Lower lobe of right lung (tissue), 2 donors: ENCODE data around the gene FKTN. TPM values are rescaled to one million over a fixed set of nuclear protein-coding genes. Genes with fewer than 3 reads are reported as not detected.
"Not testable (repeated sequence)": the region's sequence is repeated elsewhere in the genome, so short reads cannot be mapped to it uniquely, and the experiment has no call there.

Experiments used
- ATAC-seq, 2 donors: fragments of 200-7000 bp; cut with Tn5 transposase; one replicate each; pipeline ENCODE4 v1.9.1; 2020 to 2022; ENCODE audit warnings: mild to moderate bottlenecking in 2 of 2, moderate library complexity in 2 of 2
- DNase-seq: peaks from one replicate; pipeline ENCODE4 v3.0.0-alpha.2; 2020
- H3K27ac ChIP-seq: fragments of 200-600 bp; one replicate; pipeline ENCODE4 v1.8.0; 2022
- H3K27me3 ChIP-seq: fragments of 200-600 bp; one replicate; pipeline ENCODE4 v1.8.0; 2022; ENCODE audit warnings: low read depth
- H3K36me3 ChIP-seq: fragments of 200-600 bp; one replicate; pipeline ENCODE4 v1.8.0; 2022; ENCODE audit warnings: mild to moderate bottlenecking
- H3K4me1 ChIP-seq: fragments of 200-600 bp; one replicate; pipeline ENCODE4 v1.8.0; 2022
- H3K4me3 ChIP-seq: fragments of 200-600 bp; one replicate; pipeline ENCODE4 v1.8.0; 2022; ENCODE audit warnings: mild to moderate bottlenecking
- H3K9me3 ChIP-seq: fragments of 200-600 bp; one replicate; pipeline ENCODE4 v1.8.0; 2022
- CTCF ChIP-seq: fragments of 200-600 bp; IDR thresholded peaks from one replicate; pipeline ENCODE4 v1.8.0; 2022; ENCODE audit warnings: antibody characterized with exemption, mild to moderate bottlenecking
- intact Hi-C: fragments of 100-400 bp; cut with DNase I; formaldehyde crosslinking; loops from one replicate; pipeline ENCODE4 v1.11.0; 2022
- long read RNA-seq: library from polyadenylated mRNA; unstranded; transcript quantifications from one replicate; pipeline ENCODE4 v2.0.0, GENCODE V29; 2021
- total RNA-seq: library from RNA; stranded (reverse); fragmentation: NEBNext Ultra II Directional; extraction: Animal tissue kit (Norgen Biotek cat#: 25700); gene quantifications from one replicate; pipeline ENCODE4 v1.2.1, GENCODE V29; 2021
- donor health status: DM: no; HTN: yes; CAD: no; lungs with severe emphysema.

The FKTN gene
- 14.6 TPM for total RNA-seq
- long read RNA-seq, full-length matches to known transcripts: 1 of 7 reads
- long read RNA-seq, partial matches to known transcripts: 2 of 7 reads
- long read RNA-seq, other reads (novel, unspliced or antisense): 4 of 7 reads

GRCh38 chr9:105557804-105558610, at the start of gene FKTN:
Gene FKTN, plus strand, starts transcription at chr9:105558131. Its CDS starts 16,902 bp downstream, at chr9:105575033.
- TF ChIP-seq CTCF: no peak
- DNase-seq: peak; percentile 92
- H3K36me3 ChIP-seq: no peaks in the 10 kb centered on the region
- intact Hi-C loops: no loop called here
- H3K9me3 ChIP-seq: no peaks in the 10 kb centered on the region
- ATAC-seq: peak; percentile 99 to 100
- peaks cover 7% of the 10 kb centered on the region for H3K4me1 ChIP-seq
- H3K27ac ChIP-seq: peak within 1 kb of the TSS; percentile 63
- no peaks in the 10 kb centered on the region for H3K27me3 ChIP-seq
- H3K4me3 ChIP-seq: peak within 1 kb of the TSS; percentile 97

GRCh38 chr9:105508530-105508929, 49.4 kb upstream of the FKTN start:
- Histone ChIP-seq H3K27ac (no peak overlapping the region), H3K4me1 (no peaks in the 10 kb centered on the region), H3K27me3 (no peaks in the 10 kb centered on the region), H3K36me3 (peaks cover 4% of the 10 kb centered on the region), H3K4me3 (no peak overlapping the region), H3K9me3 (no peaks in the 10 kb centered on the region)
- TF ChIP-seq CTCF: no peak
- ATAC-seq: no peak
- no peak for DNase-seq
- intact Hi-C loops: no loop called here

GRCh38 chr9:105510024-105510423, 47.9 kb upstream of the FKTN start:
- ATAC-seq: no peak
- H3K4me1 ChIP-seq: no peaks in the 10 kb centered on the region
- H3K27ac ChIP-seq: no peak overlapping the region
- H3K4me3 ChIP-seq: no peak overlapping the region
- intact Hi-C loops: no loop called here
- DNase-seq: no peak
- no peak for TF ChIP-seq CTCF
- H3K36me3 ChIP-seq: peaks cover 4% of the 10 kb centered on the region
- H3K27me3 ChIP-seq: no peaks in the 10 kb centered on the region
- no peaks in the 10 kb centered on the region for H3K9me3 ChIP-seq

GRCh38 chr9:105511446-105511845, 46.5 kb upstream of the FKTN start:
- intact Hi-C loops: no loop called here
- DNase-seq (no peak), ATAC-seq (no peak)

GRCh38 chr9:105515811-105516413, 42.0 kb upstream of the FKTN start:
- TF ChIP-seq CTCF: no peak

More at GRCh38 chr9:105511446-105511845, 46.5 kb upstream of the FKTN start:
- peaks cover 8% of the 10 kb centered on the region for H3K36me3 ChIP-seq
- TF ChIP-seq CTCF: no peak
- no peak overlapping the region for H3K27ac ChIP-seq
- H3K4me3 ChIP-seq: no peak overlapping the region
- H3K4me1 ChIP-seq: no peaks in the 10 kb centered on the region
- H3K27me3 ChIP-seq: no peaks in the 10 kb centered on the region
- no peaks in the 10 kb centered on the region for H3K9me3 ChIP-seq

GRCh38 chr9:105519710-105520369, 38.1 kb upstream of the FKTN start:
- H3K4me1 ChIP-seq, H3K36me3 ChIP-seq, H3K9me3 ChIP-seq, intact Hi-C loops, H3K27me3 ChIP-seq: not testable (repeated sequence)
- Histone ChIP-seq H3K27ac (peak overlapping the region; percentile 72), H3K4me3 (peak overlapping the region; percentile 51)
- ATAC-seq: peak; percentile 81 to 86
- DNase-seq: peak; percentile 51

More at GRCh38 chr9:105515811-105516413, 42.0 kb upstream of the FKTN start:
- ATAC-seq: no peak
- no peak for DNase-seq
- no peak overlapping the region for H3K27ac ChIP-seq
- H3K27me3 ChIP-seq: no peaks in the 10 kb centered on the region
- H3K4me1 ChIP-seq: no peaks in the 10 kb centered on the region
- H3K36me3 ChIP-seq: peaks cover 4% of the 10 kb centered on the region
- intact Hi-C loops: no loop called here
- no peaks in the 10 kb centered on the region for H3K9me3 ChIP-seq
- H3K4me3 ChIP-seq: no peak overlapping the region

- H3K27ac ChIP-seq, ATAC-seq: not testable (repeated sequence)
These were observed 36.9 kb upstream of the FKTN start for GRCh38 chr9:105520992-105521391.

More at GRCh38 chr9:105520992-105521391, 36.9 kb upstream of the FKTN start:
- H3K36me3 ChIP-seq, intact Hi-C loops, DNase-seq, H3K27me3 ChIP-seq, H3K4me1 ChIP-seq, H3K4me3 ChIP-seq, H3K9me3 ChIP-seq: not testable (repeated sequence)
